Sigmoid colon (tissue), 7 donors: ENCODE measurements around the gene C1orf35. TPM values are rescaled to one million over a fixed set of nuclear protein-coding genes. Genes with fewer than 3 reads are reported as not detected.

ENCODE experiments used
- DNase-seq: peaks from one replicate; pipeline ENCODE4 v3.0.0-alpha.2; 2019
- H3K27ac ChIP-seq, 4 donors: fragments of 200-600 bp; sonication (generic); one replicate each; pipeline ENCODE4 v1.5.1; 2016 to 2019; ENCODE audit warnings: mild to moderate bottlenecking in 1 of 4
- H3K27me3 ChIP-seq, 3 donors: fragments of 200-600 bp; sonication (generic); one replicate each; pipeline ENCODE4 v1.5.1; 2019; ENCODE audit warnings: mild to moderate bottlenecking in 1 of 3
- H3K36me3 ChIP-seq, 4 donors: fragments of 200-600 bp; sonication (generic); one replicate each; pipeline ENCODE4 v1.5.1; 2016 to 2019
- H3K4me1 ChIP-seq, 4 donors: fragments of 200-600 bp; sonication (generic); one replicate each; pipeline ENCODE4 v1.5.1; 2017 to 2019
- H3K4me3 ChIP-seq, 4 donors: fragments of 200-600 bp; sonication (generic); one replicate each; pipeline ENCODE4 v1.5.1; 2017 to 2019; ENCODE audit warnings: mild to moderate bottlenecking in 2 of 4, moderate library complexity in 1 of 4
- H3K9me3 ChIP-seq, 4 donors: fragments of 200-600 bp in 3 of 4; sonication (generic) in 3 of 4; one replicate each; pipeline versions ENCODE4 v1.5.1 to v1.6.1; 2013 to 2019
- EP300 ChIP-seq, 4 donors: sonication (generic); formaldehyde crosslinking; IDR thresholded peaks; one replicate each; pipeline ENCODE4 v1.6.1; 2017; ENCODE audit warnings: antibody characterized with exemption in 4 of 4
- POLR2A ChIP-seq, 2 donors: fragments of 450-650 bp; IDR thresholded peaks; one replicate each; pipeline ENCODE4 v1.6.1; 2016; ENCODE audit warnings: antibody characterized with exemption in 2 of 2, mild to moderate bottlenecking in 2 of 2, moderate library complexity in 2 of 2
- POLR2AphosphoS5 ChIP-seq, 4 donors: sonication (generic); formaldehyde crosslinking; IDR thresholded peaks; one replicate each; pipeline ENCODE4 v1.6.1; 2017; ENCODE audit warnings: antibody characterized with exemption in 4 of 4
- WGBS, 2 donors: extraction: QIAGEN DNeasy Blood & Tissue Kit; methylation state at CpG; one replicate each; pipeline ENCODE4 v1.1.7; 2013; 5-methylcytosine and 5-hydroxymethylcytosine counted together
- intact Hi-C: fragments of 100-400 bp; cut with DNase I; formaldehyde crosslinking; loops from one replicate; pipeline ENCODE4 v1.15.1; 2023
- polyA plus RNA-seq, 3 donors: library from polyadenylated mRNA; stranded (reverse); fragments of 200-250 nt; gene quantifications; one replicate each; pipeline ENCODE4 v1.2.3, GENCODE V29; 2013
- total RNA-seq, 4 donors: library from RNA; depleted of rRNA; stranded (reverse); fragments of >200 nt; gene quantifications; one replicate each; pipeline ENCODE4 v1.1.0, GENCODE V29; 2016
- TF ChIP-seq, protein P1 (sequence below), 4 experiments: fragments of 450-650 bp in 3 of 4; fragments of 200-600 bp in 1 of 4; IDR thresholded peaks; one replicate each; pipeline ENCODE4 v1.5.1; 2016 to 2019; ENCODE audit warnings: antibody characterized with exemption in 4 of 4, mild to moderate bottlenecking in 3 of 4, moderate library complexity in 2 of 4
- donor health status: healthy with polysubstance abuse.
- donor health status: Bipolar disorder and iron deficiency.
- donor health status: healthy.

C1orf35 gene
- total and polyA plus RNA-seq, 7 donors: 7.8 to 18.1 (median 11.4) TPM

DNA sequence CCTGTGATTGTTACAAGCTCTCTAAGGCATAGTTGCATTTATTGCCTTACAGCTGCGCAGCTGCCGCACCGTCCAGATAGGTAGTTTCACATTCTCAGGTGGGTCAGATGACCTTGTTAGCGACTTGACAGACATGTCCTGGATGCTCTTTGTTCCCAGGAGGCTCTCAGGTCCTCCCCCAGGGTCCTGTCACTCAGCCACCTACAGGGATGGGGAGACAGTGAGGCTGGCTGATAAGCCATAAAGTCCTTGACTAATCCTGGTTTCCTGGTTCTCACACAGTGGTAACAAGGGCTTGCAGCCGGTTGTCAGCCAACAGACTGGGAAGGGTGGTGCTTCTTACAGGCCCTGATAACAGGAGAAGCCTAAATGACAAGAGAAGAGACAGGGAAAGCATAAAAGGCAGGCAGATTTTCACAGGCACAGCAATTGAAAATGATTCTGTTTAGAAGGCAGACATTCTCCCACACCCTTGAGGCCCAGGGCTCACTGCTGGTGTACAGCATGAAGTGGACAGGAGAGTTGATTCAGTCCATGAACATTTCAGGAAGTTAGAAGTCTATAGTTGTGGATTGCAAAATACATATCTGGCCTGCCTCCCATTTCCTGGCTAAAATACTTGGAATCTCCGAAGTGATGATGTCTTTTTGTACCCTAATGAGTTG is 17.7 kb downstream of the C1orf35 start:
- intact Hi-C loops: loop anchor here (10.0 kb wide), 1 partner anchor 541 kb away; no protein-coding TSS in a partner anchor
- Histone ChIP-seq H3K9me3 (no peaks in the 10 kb centered on the region), H3K27ac (peak overlapping the region; percentile 94 to 99 (median 98)), H3K27me3 (no peaks in the 10 kb centered on the region), H3K4me1 (peaks cover 3 to 84% (median 79%) of the 10 kb centered on the region in 4 donors), H3K4me3 (peak overlapping the region in 2 of 4 donors; percentile 87 to 92), H3K36me3 (no peaks in the 10 kb centered on the region)
- TF ChIP-seq, protein P1, sequence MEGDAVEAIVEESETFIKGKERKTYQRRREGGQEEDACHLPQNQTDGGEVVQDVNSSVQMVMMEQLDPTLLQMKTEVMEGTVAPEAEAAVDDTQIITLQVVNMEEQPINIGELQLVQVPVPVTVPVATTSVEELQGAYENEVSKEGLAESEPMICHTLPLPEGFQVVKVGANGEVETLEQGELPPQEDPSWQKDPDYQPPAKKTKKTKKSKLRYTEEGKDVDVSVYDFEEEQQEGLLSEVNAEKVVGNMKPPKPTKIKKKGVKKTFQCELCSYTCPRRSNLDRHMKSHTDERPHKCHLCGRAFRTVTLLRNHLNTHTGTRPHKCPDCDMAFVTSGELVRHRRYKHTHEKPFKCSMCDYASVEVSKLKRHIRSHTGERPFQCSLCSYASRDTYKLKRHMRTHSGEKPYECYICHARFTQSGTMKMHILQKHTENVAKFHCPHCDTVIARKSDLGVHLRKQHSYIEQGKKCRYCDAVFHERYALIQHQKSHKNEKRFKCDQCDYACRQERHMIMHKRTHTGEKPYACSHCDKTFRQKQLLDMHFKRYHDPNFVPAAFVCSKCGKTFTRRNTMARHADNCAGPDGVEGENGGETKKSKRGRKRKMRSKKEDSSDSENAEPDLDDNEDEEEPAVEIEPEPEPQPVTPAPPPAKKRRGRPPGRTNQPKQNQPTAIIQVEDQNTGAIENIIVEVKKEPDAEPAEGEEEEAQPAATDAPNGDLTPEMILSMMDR (IDR thresholded peaks at IDR 0.05): no peak
- no peak for TF ChIP-seq POLR2A (IDR thresholded peaks at IDR 0.05)
- no peak for TF ChIP-seq POLR2AphosphoS5 (IDR thresholded peaks at IDR 0.05)
- no peak for TF ChIP-seq EP300 (IDR thresholded peaks at IDR 0.05)
- 13 to 46% methylated on average over 6 of the region's 6 CpGs for WGBS, 2 donors
- no peak for DNase-seq

DNA sequence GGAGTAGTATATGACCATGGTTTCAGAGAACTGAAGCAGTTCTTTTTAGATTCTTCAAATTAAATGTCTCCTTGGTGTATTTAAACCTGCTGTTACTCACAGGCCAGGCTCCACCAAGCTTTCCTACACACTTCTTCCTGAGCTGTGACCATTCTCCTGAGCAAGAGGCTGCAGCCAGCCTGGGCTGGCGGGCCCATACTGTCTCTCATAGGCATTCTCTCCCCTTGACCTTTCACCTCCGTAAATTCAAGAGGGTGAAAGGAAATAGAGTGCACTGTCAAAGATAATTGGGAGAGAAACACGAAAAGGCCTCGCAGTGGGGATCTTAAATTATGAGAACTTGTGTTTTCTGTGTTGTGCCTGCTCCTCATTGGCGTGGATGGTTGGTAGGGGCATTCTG is 18.3 kb downstream of the C1orf35 start:
- no peak for TF ChIP-seq POLR2AphosphoS5 (IDR thresholded peaks at IDR 0.05)
- TF ChIP-seq EP300 (IDR thresholded peaks at IDR 0.05): no peak
- TF ChIP-seq, protein P1 (IDR thresholded peaks at IDR 0.05): no peak
- no peak for TF ChIP-seq POLR2A (IDR thresholded peaks at IDR 0.05)
- intact Hi-C loops: loop anchor here (5.0 to 10.0 kb wide), 5 partner anchors 197 to 540 kb away; partner anchors contain the start of gene RNF187
- Histone ChIP-seq H3K36me3 (no peaks in the 10 kb centered on the region), H3K27ac (peak overlapping the region; percentile 94 to 99 (median 98)), H3K4me3 (peak overlapping the region in 3 of 4 donors; percentile 77 to 92 (median 87)), H3K27me3 (no peaks in the 10 kb centered on the region), H3K9me3 (no peaks in the 10 kb centered on the region), H3K4me1 (peaks cover 3 to 81% (median 75%) of the 10 kb centered on the region in 4 donors)
- DNase-seq: no peak
- 33 to 59% methylated on average over 5 of the region's 5 CpGs for WGBS, 2 donors

DNA sequence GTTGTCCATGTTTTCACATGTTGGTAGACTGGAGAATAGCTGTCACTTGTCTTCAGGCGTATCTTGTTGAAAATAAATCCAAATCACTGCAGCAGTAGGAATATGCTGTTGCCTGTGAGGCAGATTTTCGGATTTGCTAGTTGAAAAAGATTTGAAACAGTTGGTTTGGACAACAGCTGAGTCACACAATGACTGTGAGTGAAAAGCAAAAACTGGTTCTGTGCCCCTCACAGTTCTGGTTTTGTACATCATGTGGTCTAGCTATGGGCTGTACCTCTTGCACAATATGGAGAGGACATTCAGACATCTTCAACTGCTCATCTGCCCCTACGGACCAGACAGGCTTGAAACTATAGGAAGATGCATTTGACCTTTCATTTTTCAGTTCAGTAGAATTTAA is 18.8 kb downstream of the C1orf35 start:
- intact Hi-C loops: loop anchor here (5.0 to 10.0 kb wide), 5 partner anchors 197 to 540 kb away; partner anchors contain the start of gene RNF187
- 15 to 29% methylated on average over 3 of the region's 3 CpGs for WGBS, 2 donors
- H3K27ac ChIP-seq: peak overlapping the region; percentile 94 to 99 (median 98)

GRCh38 chr1:228083871-228084278 is 19.2 kb downstream of the C1orf35 start:
- Histone ChIP-seq H3K9me3 (no peaks in the 10 kb centered on the region), H3K27me3 (no peaks in the 10 kb centered on the region), H3K36me3 (no peaks in the 10 kb centered on the region), H3K4me1 (peaks cover 3 to 72% (median 65%) of the 10 kb centered on the region in 4 donors), H3K4me3 (peak overlapping the region; percentile 77 to 99 (median 90)), H3K27ac (peak overlapping the region; percentile 94 to 99 (median 98))
- intact Hi-C loops: loop anchor here (2.0 to 10.0 kb wide), 7 partner anchors 83 to 539 kb away; partner anchors contain the start of gene RNF187
- WGBS, 2 donors: 1 to 9% methylated on average over 17 of the region's 17 CpGs
- DNase-seq: no peak
- TF ChIP-seq EP300 (IDR thresholded peaks at IDR 0.05) (no peak), POLR2AphosphoS5 (IDR thresholded peaks at IDR 0.05) (peak in 1 of 4 donors; percentile 20)

More for the DNA sequence above, 18.8 kb downstream of the C1orf35 start:
- Histone ChIP-seq H3K4me1 (peaks cover 3 to 77% (median 70%) of the 10 kb centered on the region in 4 donors), H3K9me3 (no peaks in the 10 kb centered on the region), H3K36me3 (no peaks in the 10 kb centered on the region), H3K4me3 (peak overlapping the region; percentile 77 to 99 (median 90)), H3K27me3 (no peaks in the 10 kb centered on the region)
- no peak for DNase-seq
- TF ChIP-seq EP300 (IDR thresholded peaks at IDR 0.05) (no peak), POLR2AphosphoS5 (IDR thresholded peaks at IDR 0.05) (peak in 2 of 4 donors; percentile 27 to 62)

- intact Hi-C loops: loop anchor here (1.0 to 10.0 kb wide), 8 partner anchors 19 to 538 kb away; partner anchors contain the start of gene RNF187
- no peaks in the 10 kb centered on the region for H3K9me3 ChIP-seq
- no peaks in the 10 kb centered on the region for H3K36me3 ChIP-seq
- H3K4me1 ChIP-seq: peaks cover 3 to 65% (median 59%) of the 10 kb centered on the region in 4 donors
- DNase-seq: peak; percentile 87
- peak overlapping the region; percentile 94 to 99 (median 98) for H3K27ac ChIP-seq
- no peak for TF ChIP-seq POLR2AphosphoS5 (IDR thresholded peaks at IDR 0.05)
- no peak for TF ChIP-seq POLR2A (IDR thresholded peaks at IDR 0.05)
- TF ChIP-seq, protein P1 (IDR thresholded peaks at IDR 0.05): no peak
- TF ChIP-seq EP300 (IDR thresholded peaks at IDR 0.05): no peak
- peak overlapping the region; percentile 77 to 99 (median 90) for H3K4me3 ChIP-seq
- H3K27me3 ChIP-seq: no peaks in the 10 kb centered on the region
- 0 to 1% methylated on average over 79 of the region's 79 CpGs for WGBS, 2 donors
These were observed 19.9 kb downstream of the C1orf35 start for GRCh38 chr1:228082918-228083870.
